Measurements from ENCODE around the gene SMIM17. TPM values are rescaled to one million over a fixed set of nuclear protein-coding genes. Genes with fewer than 3 reads are reported as not detected.

The SMIM17 gene
- total RNA-seq, 1 experiment from 2014 or later, result not detected

DNA sequence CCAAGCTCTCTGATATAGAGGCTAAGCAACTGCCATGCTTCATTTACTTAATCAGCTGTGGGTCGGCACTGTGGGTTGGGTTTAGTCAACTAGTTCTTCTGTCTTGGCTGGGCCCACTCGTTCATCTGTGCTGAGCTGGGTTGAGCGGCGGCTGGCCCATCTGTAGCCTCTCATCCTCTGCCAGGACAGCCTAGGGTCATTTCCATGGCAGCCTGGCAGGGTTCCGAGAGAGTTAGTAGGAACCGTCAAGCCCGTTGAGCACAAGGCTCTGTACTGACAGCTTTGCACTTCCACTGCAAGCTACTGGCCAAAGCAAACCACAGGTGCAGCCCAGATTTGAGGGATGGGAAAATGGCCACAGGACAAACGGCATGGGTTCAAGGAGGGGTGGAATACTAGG lies 35.2 kb downstream of the SMIM17 start:
- Histone ChIP-seq H3K4me2 (ENCODE audit: low read length) (no peak overlapping the region), H3K79me2 (ENCODE audit: insufficient read depth, low read length) (no peaks in the 10 kb centered on the region), H3K4me1 (ENCODE audit: control insufficient read depth in 1 of 2, insufficient read depth in 2 of 2, low read length in 2 of 2) (no peaks in the 10 kb centered on the region), H3K36me3 (ENCODE audit: control insufficient read depth in 1 of 2, insufficient read depth in 2 of 2, low read length in 2 of 2) (no peaks in the 10 kb centered on the region), H2AFZ (ENCODE audit: low read depth, low read length, poor library complexity, severe bottlenecking) (no peak overlapping the region), H3K9me2 (ENCODE audit: insufficient read depth) (no peaks in the 10 kb centered on the region), H3K9me3 (ENCODE audit: control insufficient read depth in 1 of 2, insufficient read depth in 1 of 2, low read depth in 1 of 2, low read length in 2 of 2) (peaks cover 4 to 17% of the 10 kb centered on the region in 2 experiments; a peak in 2 of 4 replicates), H4K20me1 (ENCODE audit: insufficient read depth) (no peaks in the 10 kb centered on the region), H3K9ac (ENCODE audit: low read length) (no peak overlapping the region), H3K4me3 (replicated peaks in 1 of 2; ENCODE audit: low read depth in 1 of 2, low read length in 2 of 2) (no peak overlapping the region), H3K27ac (ENCODE audit: low read depth, low read length) (no peak overlapping the region), H3K27me3 (ENCODE audit: insufficient read depth, low read length) (no peaks in the 10 kb centered on the region)
- RAD21 ChIA-PET (ENCODE audit: low non-redundant PET in 1 of 2, low total read pairs in 2 of 2, uncharacterized antibody in 2 of 2, unreplicated experiment in 2 of 2), result no interaction called here
- ATAC-seq, result no peak
- CTCF ChIA-PET, result no interaction called here
- BruUV-seq (replicated peaks), result no TSS peak
- intact Hi-C loops (cut with micrococcal nuclease), result no loop called here
- TF ChIP-seq, protein P1, sequence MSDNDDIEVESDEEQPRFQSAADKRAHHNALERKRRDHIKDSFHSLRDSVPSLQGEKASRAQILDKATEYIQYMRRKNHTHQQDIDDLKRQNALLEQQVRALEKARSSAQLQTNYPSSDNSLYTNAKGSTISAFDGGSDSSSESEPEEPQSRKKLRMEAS (IDR thresholded peaks at IDR 0.05), result no peak
- TF ChIP-seq CBX3 (IDR thresholded peaks at IDR 0.05; ENCODE audit: low read depth) (no peak), RAD21 (IDR thresholded peaks at IDR 0.05; ENCODE audit: low read depth) (no peak), SIN3A (IDR thresholded peaks at IDR 0.05; ENCODE audit: low read depth) (no peak), YY1 (IDR thresholded peaks at IDR 0.05; ENCODE audit: extremely low read depth, insufficient replicate concordance, low read depth, low read length) (no peak)
- no peak for DNase-seq (ENCODE audit: low read depth, low spot score)
- POLR2A ChIA-PET, result no interaction called here

DNA sequence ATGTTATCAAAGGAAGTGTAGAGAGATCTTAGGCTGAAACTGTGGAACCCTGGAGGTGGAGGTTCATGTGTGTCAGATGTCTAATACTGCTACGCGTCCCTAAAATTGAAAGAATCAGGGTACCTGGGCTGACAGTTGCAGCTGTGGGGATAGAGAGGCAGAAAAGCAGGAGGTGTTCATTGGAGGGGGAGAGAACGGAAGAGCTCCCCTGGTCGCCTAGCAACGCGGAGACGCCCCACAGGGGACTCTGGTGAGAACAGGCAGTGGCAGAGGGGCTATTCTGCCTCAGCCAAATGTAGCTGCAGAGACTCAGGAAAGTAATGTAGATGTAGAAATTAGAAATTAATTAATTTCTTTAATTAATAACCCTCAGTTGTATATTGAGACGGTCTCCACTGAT lies 38.7 kb downstream of the SMIM17 start:
- H3K79me2 ChIP-seq (ENCODE audit: insufficient read depth, low read length), result no peaks in the 10 kb centered on the region
- CTCF ChIA-PET, result no interaction called here
- no peaks in the 10 kb centered on the region for H3K36me3 ChIP-seq (ENCODE audit: control insufficient read depth in 1 of 2, insufficient read depth in 2 of 2, low read length in 2 of 2)
- no peaks in the 10 kb centered on the region for H3K4me1 ChIP-seq (ENCODE audit: control insufficient read depth in 1 of 2, insufficient read depth in 2 of 2, low read length in 2 of 2)
- no peak for TF ChIP-seq EZH2phosphoT487 (IDR thresholded peaks at IDR 0.05; ENCODE audit: borderline replicate concordance)
- TF ChIP-seq ZNF274 (IDR thresholded peaks at IDR 0.05; ENCODE audit: low read depth, low read length), result no peak
- TF ChIP-seq SP1 (IDR thresholded peaks at IDR 0.05; ENCODE audit: low read depth), result no peak
- TF ChIP-seq, protein P1 (IDR thresholded peaks at IDR 0.05), result no peak
- no peak for TF ChIP-seq ZFX (IDR thresholded peaks at IDR 0.05)
- no peaks in the 10 kb centered on the region for H3K27me3 ChIP-seq (ENCODE audit: insufficient read depth, low read length)
- DNase-seq (ENCODE audit: low read depth, low spot score) (no peak), ATAC-seq (no peak)
- H2AFZ ChIP-seq (ENCODE audit: low read depth, low read length, poor library complexity, severe bottlenecking), result no peak overlapping the region
- intact Hi-C loops (cut with micrococcal nuclease), result no loop called here
- no peak overlapping the region for H3K4me3 ChIP-seq (replicated peaks in 1 of 2; ENCODE audit: low read depth in 1 of 2, low read length in 2 of 2)
- H3K27ac ChIP-seq (ENCODE audit: low read depth, low read length), result no peak overlapping the region
- BruUV-seq (replicated peaks), result no TSS peak
- RAD21 ChIA-PET (ENCODE audit: low non-redundant PET in 1 of 2, low total read pairs in 2 of 2, uncharacterized antibody in 2 of 2, unreplicated experiment in 2 of 2), result no interaction called here
- no peaks in the 10 kb centered on the region for H4K20me1 ChIP-seq (ENCODE audit: insufficient read depth)
- H3K9ac ChIP-seq (ENCODE audit: low read length), result no peak overlapping the region
- POLR2A ChIA-PET, result no interaction called here
- H3K9me3 ChIP-seq (ENCODE audit: control insufficient read depth in 1 of 2, insufficient read depth in 1 of 2, low read depth in 1 of 2, low read length in 2 of 2), result peaks cover 4 to 6% of the 10 kb centered on the region in 2 experiments; a peak in 2 of 4 replicates
- H3K9me2 ChIP-seq (ENCODE audit: insufficient read depth), result no peaks in the 10 kb centered on the region
- H3K4me2 ChIP-seq (ENCODE audit: low read length), result no peak overlapping the region

All from HCT116 (cell line).